ENCODE measurements around the gene RNF144B. TPM values are rescaled to one million over a fixed set of nuclear protein-coding genes. Genes with fewer than 3 reads are reported as not detected.
A peak's percentile ranks its signal among the peaks of the same experiment; 100 is the strongest.

The RNF144B gene
- total and polyA plus RNA-seq, 2 of the 13 experiments (the other 11 are each of a cell fraction or from before 2014, with no cell fraction given): 1.8 to 4.3 TPM

DNA sequence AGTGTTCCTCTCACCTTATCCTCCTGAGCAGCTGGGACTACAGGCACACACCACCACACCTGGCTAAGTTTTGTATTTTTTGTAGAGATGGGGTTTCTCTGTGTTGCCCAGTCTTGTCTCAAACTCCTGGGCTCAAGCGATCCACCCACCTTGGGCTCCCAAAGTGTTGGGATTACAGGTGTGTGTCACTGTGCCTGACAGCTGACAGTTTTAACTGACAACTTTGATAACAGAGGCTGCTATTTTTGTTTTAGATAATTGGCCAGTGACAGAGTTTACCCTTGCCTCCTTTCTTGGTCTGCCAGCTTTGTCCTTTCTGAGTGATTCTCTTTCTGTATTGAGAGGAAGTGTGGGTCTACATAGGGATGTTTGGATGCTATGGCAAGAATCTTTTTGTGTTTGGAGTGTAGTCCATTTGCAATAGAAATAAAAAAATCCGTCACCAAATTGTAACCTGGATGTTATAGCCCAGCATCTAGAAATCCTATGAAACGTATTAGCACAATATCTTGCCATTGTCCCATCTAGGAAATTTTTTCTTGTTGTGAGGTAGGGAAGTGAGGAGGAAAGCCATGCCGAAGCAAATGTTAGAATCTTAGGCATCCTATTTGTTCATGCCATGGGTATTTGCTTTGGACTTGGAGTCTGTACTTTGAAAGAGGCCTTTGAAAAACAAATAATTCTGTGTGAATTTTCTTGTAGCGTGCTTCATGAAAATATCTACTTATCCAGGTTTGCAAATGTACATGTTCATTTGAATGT, 80.8 kb downstream of the RNF144B start (continued):
- TF ChIP-seq GABPA (IDR thresholded peaks at IDR 0.05; ENCODE audit: low read depth, low read length) (no peak), GABPA (CRISPR knock-in tag; IDR thresholded peaks at IDR 0.05; ENCODE audit: low read depth) (no peak), TBX3 (IDR thresholded peaks at IDR 0.05; ENCODE audit: borderline replicate concordance) (no peak), JUN (CRISPR knock-in tag; IDR thresholded peaks at IDR 0.05) (peak; percentile 17; the same call in 1 of the 2 replicates), ZNF234 (CRISPR knock-in tag; conservative IDR thresholded peaks at IDR 0.05) (0 out of 2 replicates have a peak, but pooled peaks have one; percentile 35), NFKB2 (CRISPR knock-in tag; IDR thresholded peaks at IDR 0.05; ENCODE audit: borderline replicate concordance) (no peak), ZNF143 (CRISPR knock-in tag; IDR thresholded peaks at IDR 0.05) (no peak), GFI1 (CRISPR knock-in tag; IDR thresholded peaks at IDR 0.05; ENCODE audit: borderline replicate concordance) (no peak), EED (CRISPR knock-in tag; IDR thresholded peaks at IDR 0.05) (no peak), SALL2 (CRISPR knock-in tag; IDR thresholded peaks at IDR 0.05) (no peak), ZFAT (CRISPR knock-in tag; conservative IDR thresholded peaks at IDR 0.05) (no peak), ZIK1 (CRISPR knock-in tag; IDR thresholded peaks at IDR 0.05; ENCODE audit: borderline replicate concordance, low read depth) (no peak), HNF4G (IDR thresholded peaks at IDR 0.05; ENCODE audit: borderline replicate concordance, low read depth, low read length) (peak; percentile 85), HNF4G (CRISPR knock-in tag; IDR thresholded peaks at IDR 0.05; ENCODE audit: borderline replicate concordance, low read depth) (no peak), ZFYVE20 (CRISPR knock-in tag; IDR thresholded peaks at IDR 0.05; ENCODE audit: borderline replicate concordance, low read depth) (no peak), FOXA1 (IDR thresholded peaks at IDR 0.05) (no peak), FOXA1 (CRISPR knock-in tag; IDR thresholded peaks at IDR 0.05) (peak; percentile 77), ZNF205 (CRISPR knock-in tag; IDR thresholded peaks at IDR 0.05) (no peak), RAD21 (CRISPR knock-in tag; IDR thresholded peaks at IDR 0.05) (no peak), ZNF546 (CRISPR knock-in tag; conservative IDR thresholded peaks at IDR 0.05) (no peak), ZNF460 (CRISPR knock-in tag; IDR thresholded peaks at IDR 0.05; ENCODE audit: borderline replicate concordance) (no peak), FOXP1 (IDR thresholded peaks at IDR 0.05) (no peak), FOXP1 (CRISPR knock-in tag; IDR thresholded peaks at IDR 0.05) (peak; percentile 33; the same call in 1 of the 2 replicates)
- TF ChIP-seq, protein P1, sequence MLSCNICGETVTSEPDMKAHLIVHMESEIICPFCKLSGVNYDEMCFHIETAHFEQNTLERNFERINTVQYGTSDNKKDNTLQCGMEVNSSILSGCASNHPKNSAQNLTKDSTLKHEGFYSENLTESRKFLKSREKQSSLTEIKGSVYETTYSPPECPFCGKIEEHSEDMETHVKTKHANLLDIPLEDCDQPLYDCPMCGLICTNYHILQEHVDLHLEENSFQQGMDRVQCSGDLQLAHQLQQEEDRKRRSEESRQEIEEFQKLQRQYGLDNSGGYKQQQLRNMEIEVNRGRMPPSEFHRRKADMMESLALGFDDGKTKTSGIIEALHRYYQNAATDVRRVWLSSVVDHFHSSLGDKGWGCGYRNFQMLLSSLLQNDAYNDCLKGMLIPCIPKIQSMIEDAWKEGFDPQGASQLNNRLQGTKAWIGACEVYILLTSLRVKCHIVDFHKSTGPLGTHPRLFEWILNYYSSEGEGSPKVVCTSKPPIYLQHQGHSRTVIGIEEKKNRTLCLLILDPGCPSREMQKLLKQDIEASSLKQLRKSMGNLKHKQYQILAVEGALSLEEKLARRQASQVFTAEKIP (CRISPR knock-in tag; IDR thresholded peaks at IDR 0.05; ENCODE audit: borderline replicate concordance): no peak
- TF ChIP-seq, protein P2, sequence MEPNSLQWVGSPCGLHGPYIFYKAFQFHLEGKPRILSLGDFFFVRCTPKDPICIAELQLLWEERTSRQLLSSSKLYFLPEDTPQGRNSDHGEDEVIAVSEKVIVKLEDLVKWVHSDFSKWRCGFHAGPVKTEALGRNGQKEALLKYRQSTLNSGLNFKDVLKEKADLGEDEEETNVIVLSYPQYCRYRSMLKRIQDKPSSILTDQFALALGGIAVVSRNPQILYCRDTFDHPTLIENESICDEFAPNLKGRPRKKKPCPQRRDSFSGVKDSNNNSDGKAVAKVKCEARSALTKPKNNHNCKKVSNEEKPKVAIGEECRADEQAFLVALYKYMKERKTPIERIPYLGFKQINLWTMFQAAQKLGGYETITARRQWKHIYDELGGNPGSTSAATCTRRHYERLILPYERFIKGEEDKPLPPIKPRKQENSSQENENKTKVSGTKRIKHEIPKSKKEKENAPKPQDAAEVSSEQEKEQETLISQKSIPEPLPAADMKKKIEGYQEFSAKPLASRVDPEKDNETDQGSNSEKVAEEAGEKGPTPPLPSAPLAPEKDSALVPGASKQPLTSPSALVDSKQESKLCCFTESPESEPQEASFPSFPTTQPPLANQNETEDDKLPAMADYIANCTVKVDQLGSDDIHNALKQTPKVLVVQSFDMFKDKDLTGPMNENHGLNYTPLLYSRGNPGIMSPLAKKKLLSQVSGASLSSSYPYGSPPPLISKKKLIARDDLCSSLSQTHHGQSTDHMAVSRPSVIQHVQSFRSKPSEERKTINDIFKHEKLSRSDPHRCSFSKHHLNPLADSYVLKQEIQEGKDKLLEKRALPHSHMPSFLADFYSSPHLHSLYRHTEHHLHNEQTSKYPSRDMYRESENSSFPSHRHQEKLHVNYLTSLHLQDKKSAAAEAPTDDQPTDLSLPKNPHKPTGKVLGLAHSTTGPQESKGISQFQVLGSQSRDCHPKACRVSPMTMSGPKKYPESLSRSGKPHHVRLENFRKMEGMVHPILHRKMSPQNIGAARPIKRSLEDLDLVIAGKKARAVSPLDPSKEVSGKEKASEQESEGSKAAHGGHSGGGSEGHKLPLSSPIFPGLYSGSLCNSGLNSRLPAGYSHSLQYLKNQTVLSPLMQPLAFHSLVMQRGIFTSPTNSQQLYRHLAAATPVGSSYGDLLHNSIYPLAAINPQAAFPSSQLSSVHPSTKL (CRISPR knock-in tag; IDR thresholded peaks at IDR 0.05): peak; percentile 76
- TF ChIP-seq, protein P3, sequence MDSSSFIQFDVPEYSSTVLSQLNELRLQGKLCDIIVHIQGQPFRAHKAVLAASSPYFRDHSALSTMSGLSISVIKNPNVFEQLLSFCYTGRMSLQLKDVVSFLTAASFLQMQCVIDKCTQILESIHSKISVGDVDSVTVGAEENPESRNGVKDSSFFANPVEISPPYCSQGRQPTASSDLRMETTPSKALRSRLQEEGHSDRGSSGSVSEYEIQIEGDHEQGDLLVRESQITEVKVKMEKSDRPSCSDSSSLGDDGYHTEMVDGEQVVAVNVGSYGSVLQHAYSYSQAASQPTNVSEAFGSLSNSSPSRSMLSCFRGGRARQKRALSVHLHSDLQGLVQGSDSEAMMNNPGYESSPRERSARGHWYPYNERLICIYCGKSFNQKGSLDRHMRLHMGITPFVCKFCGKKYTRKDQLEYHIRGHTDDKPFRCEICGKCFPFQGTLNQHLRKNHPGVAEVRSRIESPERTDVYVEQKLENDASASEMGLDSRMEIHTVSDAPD (CRISPR knock-in tag; IDR thresholded peaks at IDR 0.05): no peak
